Activated CD4-positive, alpha-beta T cell treated with anti-CD3 and anti-CD28 coated beads for 4 hours (primary cell): ENCODE results near the gene ITPKC.
"Not testable (repeated sequence)": the region's sequence is repeated elsewhere in the genome, so short reads cannot be mapped to it uniquely, and the experiment has no call there.

ENCODE experiments used
- DNase-seq, 2 donors: peaks; one replicate each; pipeline ENCODE4 v3.0.0-alpha.2; 2020

Gene ITPKC

DNA sequence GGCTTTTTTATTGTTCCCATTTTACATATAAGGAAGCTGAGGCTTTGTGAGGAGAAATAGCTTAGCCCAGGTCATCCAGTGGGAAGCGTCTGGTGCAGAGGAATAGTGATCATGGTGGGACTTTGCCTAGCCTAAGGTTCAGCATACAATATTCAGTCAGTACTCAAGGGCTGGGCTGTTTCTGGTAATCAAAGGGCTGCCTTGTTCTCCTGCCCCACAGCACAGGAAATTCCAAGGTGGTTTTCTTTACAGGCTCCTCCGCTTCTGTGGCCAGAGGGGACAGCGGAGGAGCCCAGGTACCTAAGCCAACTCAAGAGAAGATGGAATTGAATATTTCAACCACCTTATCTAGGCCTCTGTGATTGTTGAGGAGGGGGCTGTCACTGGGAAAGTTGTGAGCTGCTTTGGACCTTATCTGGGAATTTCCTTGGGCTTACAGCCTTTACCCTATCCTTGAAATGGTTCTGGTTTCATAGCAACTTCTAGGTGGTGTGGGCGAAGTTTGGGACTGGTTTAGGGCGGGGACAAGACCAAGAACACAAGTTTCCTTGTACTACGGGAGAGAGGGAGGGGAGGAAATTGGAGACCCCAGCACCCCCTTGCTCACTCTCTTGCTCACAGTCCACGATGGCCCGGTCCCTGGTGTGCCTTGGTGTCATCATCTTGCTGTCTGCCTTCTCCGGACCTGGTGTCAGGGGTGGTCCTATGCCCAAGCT lies 58.2 kb downstream of the ITPKC start, which contains the start of gene MIA:
Gene MIA (plus strand): TSS at position 606 of the 716 bp plus-strand sequence. CDS start 22 bp downstream, at position 628.
- DNase-seq = no peak

DNA sequence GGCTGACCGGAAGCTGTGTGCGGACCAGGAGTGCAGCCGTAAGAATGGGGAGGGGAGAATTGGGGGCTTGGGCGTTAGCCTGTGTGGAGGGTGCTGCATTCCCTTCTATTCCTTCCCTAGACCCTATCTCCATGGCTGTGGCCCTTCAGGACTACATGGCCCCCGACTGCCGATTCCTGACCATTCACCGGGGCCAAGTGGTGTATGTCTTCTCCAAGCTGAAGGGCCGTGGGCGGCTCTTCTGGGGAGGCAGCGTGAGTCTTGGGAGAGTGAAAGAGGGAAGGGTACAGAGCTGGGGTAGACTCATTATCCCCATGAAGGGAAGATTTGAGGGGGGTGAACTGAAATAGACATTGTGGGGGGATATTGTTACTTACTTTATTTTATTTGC lies 58.7 kb downstream of the ITPKC start:
- no peak for DNase-seq

GRCh38 chr19:40776364-40776763 lies 59.5 kb downstream of the ITPKC start:
- no peak for DNase-seq

- DNase-seq = peak; percentile 81 to 91
Observed at GRCh38 chr19:40776932-40777644, 60.2 kb downstream of the ITPKC start.

DNA sequence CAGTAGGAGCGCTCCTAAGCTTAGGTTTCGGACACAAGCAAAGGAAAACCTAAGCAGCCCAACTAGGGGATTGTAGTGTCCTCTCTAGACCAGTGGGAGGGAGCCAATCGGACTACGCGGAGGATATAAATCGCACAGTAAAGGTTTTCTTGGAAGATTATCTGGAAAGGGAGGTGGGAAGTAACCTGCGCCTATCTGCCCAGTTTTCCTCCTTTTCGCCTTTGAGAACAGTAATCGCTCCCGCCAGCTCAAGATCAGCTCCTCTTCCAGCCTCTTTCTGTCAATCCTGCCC lies 60.7 kb downstream of the ITPKC start:
- no peak for DNase-seq

DNA sequence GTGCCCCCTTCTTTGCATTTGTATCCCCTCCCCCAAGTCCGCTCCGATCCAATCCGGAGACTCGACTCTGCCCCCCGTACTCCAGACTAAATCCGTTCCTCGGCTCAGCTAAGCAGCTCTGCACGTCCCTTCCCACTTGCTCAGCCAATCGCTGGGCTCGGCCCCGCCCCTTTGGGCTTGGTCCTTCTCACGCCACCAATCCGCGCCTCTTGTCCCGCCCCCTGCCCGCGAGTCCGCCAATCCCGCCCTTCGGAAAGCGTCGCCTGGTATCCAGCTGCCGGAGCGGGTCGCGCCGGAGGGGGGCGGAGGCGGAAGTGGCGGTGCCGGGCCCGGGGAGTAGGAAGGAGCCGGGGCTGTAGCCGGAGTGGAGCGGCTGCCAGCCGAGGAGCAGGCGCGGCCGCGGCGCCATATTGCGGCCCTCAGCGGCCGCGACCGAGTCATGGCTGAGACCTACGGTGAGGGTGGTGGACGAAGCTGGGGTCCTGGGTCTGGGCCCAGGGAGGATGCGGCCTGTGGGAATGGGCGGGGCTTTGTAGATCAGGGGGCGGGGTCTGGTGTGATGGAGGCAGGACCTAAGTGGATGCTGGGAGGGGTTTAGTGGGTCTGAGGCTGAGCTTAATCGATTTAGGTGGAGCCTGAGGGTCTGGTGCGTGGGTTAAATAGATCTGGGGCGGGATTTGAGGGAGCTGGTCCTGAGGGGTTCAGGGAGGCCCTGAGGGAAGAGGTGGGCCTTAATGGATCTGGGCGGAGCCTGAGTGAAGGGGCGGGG lies 61.2 kb downstream of the ITPKC start, which contains the start of gene RAB4B:
Gene RAB4B (plus strand): TSS at position 311 of the 769 bp plus-strand sequence. CDS start 129 bp downstream, at position 440.
- peak; percentile 100 for DNase-seq

DNA sequence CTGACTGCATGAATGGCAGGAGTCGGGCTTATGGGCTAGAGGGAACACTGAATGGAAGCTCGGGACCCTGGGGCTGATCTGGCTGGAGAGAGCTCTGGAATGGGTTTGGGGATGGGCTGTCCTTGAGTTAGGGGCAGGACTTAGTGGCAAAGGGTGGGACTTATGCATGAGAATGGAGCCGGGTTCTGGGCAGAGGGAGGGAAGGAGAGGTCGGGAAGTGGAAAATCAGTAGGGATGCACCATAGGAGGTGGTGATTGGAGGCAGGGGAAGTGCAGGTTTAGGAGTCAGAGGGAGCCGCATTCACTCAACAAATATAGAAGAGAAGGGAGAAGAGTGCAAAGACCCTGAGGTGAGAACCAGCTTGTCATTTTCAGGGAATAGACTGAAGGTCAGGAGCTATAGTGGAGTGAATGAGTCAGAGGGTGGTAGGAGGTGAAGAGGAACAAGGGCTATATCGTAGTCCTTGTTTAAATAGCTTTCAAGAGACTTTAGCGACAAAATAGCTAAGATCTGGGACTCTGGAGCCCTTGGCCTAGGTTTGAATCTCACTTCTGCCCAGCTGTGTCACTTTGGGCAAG lies 61.9 kb downstream of the ITPKC start:
- no peak for DNase-seq

DNA sequence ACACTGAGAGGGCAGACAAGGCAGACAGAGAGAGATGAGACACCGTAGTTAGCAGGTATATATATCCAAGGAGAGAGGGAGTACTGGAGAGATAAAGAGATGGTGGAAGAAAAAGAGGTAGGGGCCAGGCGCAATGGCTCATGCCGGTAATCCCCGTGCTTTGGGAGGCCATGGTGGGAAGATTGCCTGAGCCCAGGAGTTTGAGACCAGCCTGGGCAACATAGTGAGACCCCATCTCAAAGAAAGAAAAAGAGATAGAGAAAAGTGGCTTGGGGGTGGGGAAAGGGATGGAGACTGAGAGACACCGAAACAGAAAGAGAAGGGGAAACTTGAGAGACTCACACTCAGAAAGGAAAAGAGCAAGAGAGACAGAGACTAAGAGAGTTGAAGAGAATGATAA lies 63.7 kb downstream of the ITPKC start:
- DNase-seq = no peak

- DNase-seq = no peak
Observed at GRCh38 chr19:40781140-40781539, 64.2 kb downstream of the ITPKC start.

GRCh38 chr19:40783711-40784110 lies 66.8 kb downstream of the ITPKC start:
- DNase-seq = no peak

DNA sequence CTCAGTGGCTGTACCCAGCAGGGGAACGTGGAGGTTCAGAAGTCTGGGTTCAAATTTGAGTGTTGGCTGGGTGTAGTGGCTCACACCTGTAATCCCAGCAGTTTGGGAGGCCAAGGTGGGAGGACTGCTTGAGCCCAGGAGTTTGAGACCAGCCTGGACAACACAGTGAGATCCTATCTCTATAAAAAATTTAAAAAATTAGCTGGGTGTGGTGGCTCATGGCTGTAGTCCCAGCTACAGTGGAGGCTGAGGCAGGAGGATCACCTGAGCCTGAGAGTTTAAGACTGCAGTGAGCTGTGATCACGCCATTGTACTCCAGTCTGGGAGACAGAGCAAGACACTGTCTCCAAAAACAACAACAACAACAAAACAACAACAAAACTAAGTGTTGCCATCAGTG lies 67.2 kb downstream of the ITPKC start:
- not testable (repeated sequence) for DNase-seq

- DNase-seq = no peak
Observed at GRCh38 chr19:40785526-40785925, 68.6 kb downstream of the ITPKC start.

- no peak for DNase-seq
Observed at GRCh38 chr19:40786060-40787037, 69.4 kb downstream of the ITPKC start.
